ENCODE measurements around the gene ZNF664. TPM values are rescaled to one million over a fixed set of nuclear protein-coding genes. Genes with fewer than 3 reads are reported as not detected.

ZNF664 gene
- total RNA-seq, 2 experiments from 2014 or later = 53.2 to 56.9 TPM

- intact Hi-C loops (cut with micrococcal nuclease) = loop anchor here (1.0 to 2.0 kb wide), 3 partner anchors 285 to 735 kb away; no protein-coding TSS in a partner anchor
- ChIA-PET POLR2A (no interaction called here), CTCF (interaction anchor here (0.6 to 5.0 kb wide), 20 partner anchors 9 to 871 kb away, joined by 3 to 44 read pairs (median 3); no protein-coding TSS in a partner anchor)
- no peaks in the 10 kb centered on the region for H3K36me3 Mint-ChIP-seq
- no peaks in the 10 kb centered on the region for H3K9me3 Mint-ChIP-seq
- H3K4me3 Mint-ChIP-seq = no peak overlapping the region
- DNase-seq = no peak
- H3K4me1 Mint-ChIP-seq (ENCODE audit: low read depth) = no peaks in the 10 kb centered on the region
- peaks cover 4% of the 10 kb centered on the region for H3K27me3 Mint-ChIP-seq
- H3K27ac Mint-ChIP-seq = no peak overlapping the region
These were observed 63.2 kb downstream of the ZNF664 start for GRCh38 chr12:124036171-124036598.

GRCh38 chr12:124036657-124037109 lies 63.7 kb downstream of the ZNF664 start:
- peaks cover 4% of the 10 kb centered on the region for H3K27me3 Mint-ChIP-seq
- H3K36me3 Mint-ChIP-seq = no peaks in the 10 kb centered on the region
- intact Hi-C loops (cut with micrococcal nuclease) = loop anchor here (1.0 to 2.0 kb wide), 3 partner anchors 284 to 735 kb away; no protein-coding TSS in a partner anchor
- no peak overlapping the region for H3K4me3 Mint-ChIP-seq
- ChIA-PET CTCF (interaction anchor here (0.6 to 5.0 kb wide), 25 partner anchors 10 to 870 kb away, joined by 3 to 44 read pairs (median 3); no protein-coding TSS in a partner anchor), POLR2A (no interaction called here)
- no peaks in the 10 kb centered on the region for H3K4me1 Mint-ChIP-seq (ENCODE audit: low read depth)
- no peaks in the 10 kb centered on the region for H3K9me3 Mint-ChIP-seq
- DNase-seq = peak; percentile 41
- no peak overlapping the region for H3K27ac Mint-ChIP-seq

GRCh38 chr12:124037331-124037730 lies 64.3 kb downstream of the ZNF664 start:
- Mint-ChIP-seq H3K27ac (no peak overlapping the region), H3K9me3 (no peaks in the 10 kb centered on the region), H3K36me3 (no peaks in the 10 kb centered on the region), H3K4me3 (no peak overlapping the region), H3K27me3 (peaks cover 4% of the 10 kb centered on the region), H3K4me1 (ENCODE audit: low read depth) (no peaks in the 10 kb centered on the region)
- ChIA-PET CTCF (interaction anchor here (0.6 to 5.0 kb wide), 15 partner anchors 10 to 870 kb away, joined by 3 to 44 read pairs (median 4); no protein-coding TSS in a partner anchor), POLR2A (no interaction called here)
- DNase-seq = no peak
- intact Hi-C loops (cut with micrococcal nuclease) = loop anchor here (2.0 kb wide), 1 partner anchor 283 kb away; no protein-coding TSS in a partner anchor

- Mint-ChIP-seq H3K4me1 (ENCODE audit: low read depth) (peaks cover 3% of the 10 kb centered on the region), H3K4me3 (no peak overlapping the region), H3K27ac (no peak overlapping the region), H3K27me3 (peaks cover 8% of the 10 kb centered on the region), H3K36me3 (no peaks in the 10 kb centered on the region), H3K9me3 (no peaks in the 10 kb centered on the region)
- CTCF ChIA-PET = interaction anchor here (0.6 to 4.4 kb wide), 2 partner anchors 732 to 899 kb away, joined by 3 to 27 read pairs; no protein-coding TSS in a partner anchor
- intact Hi-C loops (cut with micrococcal nuclease) = no loop called here
- no peak for DNase-seq
- POLR2A ChIA-PET = no interaction called here
These were observed 66.3 kb downstream of the ZNF664 start for GRCh38 chr12:124039276-124039675.

- H3K36me3 Mint-ChIP-seq = no peaks in the 10 kb centered on the region
- ChIA-PET CTCF (interaction anchor here (0.8 kb wide), 1 partner anchor 477 kb away, joined by 3 read pairs; no protein-coding TSS in a partner anchor), POLR2A (no interaction called here)
- peaks cover 3% of the 10 kb centered on the region for H3K4me1 Mint-ChIP-seq (ENCODE audit: low read depth)
- DNase-seq = no peak
- no peak overlapping the region for H3K4me3 Mint-ChIP-seq
- H3K9me3 Mint-ChIP-seq = no peaks in the 10 kb centered on the region
- peaks cover 8% of the 10 kb centered on the region for H3K27me3 Mint-ChIP-seq
- intact Hi-C loops (cut with micrococcal nuclease) = no loop called here
- no peak overlapping the region for H3K27ac Mint-ChIP-seq
These were observed 67.3 kb downstream of the ZNF664 start for GRCh38 chr12:124040291-124040690.

GRCh38 chr12:124040737-124041136 lies 67.7 kb downstream of the ZNF664 start:
- Mint-ChIP-seq H3K27me3 (peaks cover 8% of the 10 kb centered on the region), H3K27ac (no peak overlapping the region), H3K4me1 (ENCODE audit: low read depth) (peaks cover 3% of the 10 kb centered on the region), H3K36me3 (no peaks in the 10 kb centered on the region), H3K4me3 (no peak overlapping the region), H3K9me3 (no peaks in the 10 kb centered on the region)
- intact Hi-C loops (cut with micrococcal nuclease) = no loop called here
- no peak for DNase-seq
- ChIA-PET POLR2A (no interaction called here), CTCF (interaction anchor here (0.8 kb wide), 1 partner anchor 476 kb away, joined by 3 read pairs; no protein-coding TSS in a partner anchor)

GRCh38 chr12:124041907-124042306 lies 68.9 kb downstream of the ZNF664 start:
- H3K4me3 Mint-ChIP-seq = no peak overlapping the region
- H3K36me3 Mint-ChIP-seq = peaks cover 4% of the 10 kb centered on the region
- CTCF ChIA-PET = no interaction called here
- peaks cover 9% of the 10 kb centered on the region for H3K9me3 Mint-ChIP-seq
- POLR2A ChIA-PET = no interaction called here
- H3K4me1 Mint-ChIP-seq (ENCODE audit: low read depth) = peaks cover 3% of the 10 kb centered on the region
- no peak for DNase-seq
- intact Hi-C loops (cut with micrococcal nuclease) = no loop called here
- no peak overlapping the region for H3K27ac Mint-ChIP-seq
- peaks cover 8% of the 10 kb centered on the region for H3K27me3 Mint-ChIP-seq

GRCh38 chr12:124044021-124044420 lies 71.0 kb downstream of the ZNF664 start:
- H3K4me3 Mint-ChIP-seq = no peak overlapping the region
- H3K4me1 Mint-ChIP-seq (ENCODE audit: low read depth) = peaks cover 3% of the 10 kb centered on the region
- CTCF ChIA-PET = interaction anchor here (0.6 to 1.2 kb wide), 2 partner anchors 11 to 139 kb away, joined by 3 to 8 read pairs; no protein-coding TSS in a partner anchor
- H3K27ac Mint-ChIP-seq = no peak overlapping the region
- DNase-seq = no peak
- peaks cover 28% of the 10 kb centered on the region for H3K9me3 Mint-ChIP-seq
- H3K27me3 Mint-ChIP-seq = peaks cover 4% of the 10 kb centered on the region
- peaks cover 15% of the 10 kb centered on the region for H3K36me3 Mint-ChIP-seq
- intact Hi-C loops (cut with micrococcal nuclease) = no loop called here
- POLR2A ChIA-PET = no interaction called here

- peaks cover 4% of the 10 kb centered on the region for H3K27me3 Mint-ChIP-seq
- no peak overlapping the region for H3K4me3 Mint-ChIP-seq
- H3K27ac Mint-ChIP-seq = no peak overlapping the region
- ChIA-PET CTCF (interaction anchor here (1.0 kb wide), 1 partner anchor 13 kb away, joined by 3 read pairs; no protein-coding TSS in a partner anchor), POLR2A (no interaction called here)
- peak; percentile 27 for DNase-seq
- intact Hi-C loops (cut with micrococcal nuclease) = no loop called here
- peaks cover 31% of the 10 kb centered on the region for H3K9me3 Mint-ChIP-seq
- peaks cover 3% of the 10 kb centered on the region for H3K4me1 Mint-ChIP-seq (ENCODE audit: low read depth)
- H3K36me3 Mint-ChIP-seq = peaks cover 15% of the 10 kb centered on the region
These were observed 71.8 kb downstream of the ZNF664 start for GRCh38 chr12:124044809-124045321.

- DNase-seq = no peak
- CTCF ChIA-PET = no interaction called here
- Mint-ChIP-seq H3K27ac (no peak overlapping the region), H3K9me3 (peaks cover 31% of the 10 kb centered on the region), H3K4me1 (ENCODE audit: low read depth) (peaks cover 3% of the 10 kb centered on the region), H3K4me3 (no peak overlapping the region), H3K36me3 (peaks cover 15% of the 10 kb centered on the region), H3K27me3 (peaks cover 4% of the 10 kb centered on the region)
- intact Hi-C loops (cut with micrococcal nuclease) = no loop called here
- POLR2A ChIA-PET = no interaction called here
These were observed 72.8 kb downstream of the ZNF664 start for GRCh38 chr12:124045671-124046455.

GRCh38 chr12:124046456-124046740 lies 73.4 kb downstream of the ZNF664 start:
- ChIA-PET CTCF (interaction anchor here (0.6 kb wide), 1 partner anchor 14 kb away, joined by 4 read pairs; no protein-coding TSS in a partner anchor), POLR2A (no interaction called here)
- H3K4me3 Mint-ChIP-seq = no peak overlapping the region
- peaks cover 31% of the 10 kb centered on the region for H3K9me3 Mint-ChIP-seq
- peaks cover 15% of the 10 kb centered on the region for H3K36me3 Mint-ChIP-seq
- H3K4me1 Mint-ChIP-seq (ENCODE audit: low read depth) = peaks cover 3% of the 10 kb centered on the region
- H3K27ac Mint-ChIP-seq = no peak overlapping the region
- intact Hi-C loops (cut with micrococcal nuclease) = no loop called here
- no peak for DNase-seq
- peaks cover 4% of the 10 kb centered on the region for H3K27me3 Mint-ChIP-seq

GRCh38 chr12:124047045-124047566 lies 74.1 kb downstream of the ZNF664 start:
- ChIA-PET POLR2A (no interaction called here), CTCF (interaction anchor here (0.6 kb wide), 1 partner anchor 15 kb away, joined by 4 read pairs; no protein-coding TSS in a partner anchor)
- no peak for DNase-seq
- Mint-ChIP-seq H3K27ac (no peak overlapping the region), H3K36me3 (peaks cover 15% of the 10 kb centered on the region), H3K27me3 (peaks cover 4% of the 10 kb centered on the region), H3K9me3 (peaks cover 31% of the 10 kb centered on the region), H3K4me1 (ENCODE audit: low read depth) (peaks cover 3% of the 10 kb centered on the region), H3K4me3 (no peak overlapping the region)
- intact Hi-C loops (cut with micrococcal nuclease) = no loop called here

Measured in activated CD4-positive, alpha-beta memory T cell treated with anti-CD3 and anti-CD28 coated beads for 36 hours (primary cell).